GM23338 (cell line): ENCODE results near the gene TINCR. TPM values are rescaled to one million over a fixed set of nuclear protein-coding genes. Genes with fewer than 3 reads are reported as not detected.

ENCODE experiments used
- ATAC-seq: fragments of 200-7000 bp; cut with Tn5 transposase; 3 replicates; pipeline ENCODE4 v1.9.1; 2020
- DNase-seq: peaks from one replicate; pipeline ENCODE4 v3.0.0-alpha.2; 2015; ENCODE audit warnings: low spot score
- H2AFZ ChIP-seq: fragments of 200-600 bp; sonication (generic); 2 replicates; pipeline ENCODE4 v1.8.0; 2016; ENCODE audit warnings: antibody characterized with exemption, mild to moderate bottlenecking, moderate library complexity
- H3F3A ChIP-seq: fragments of 200-600 bp; sonication (generic); replicated peaks from 2 replicates; pipeline ENCODE4 v1.8.0; 2017; ENCODE audit warnings: antibody characterized with exemption, mixed run types, low read depth
- H3K27ac ChIP-seq: fragments of 200-600 bp; sonication (generic); 2 replicates; pipeline ENCODE4 v1.6.1; 2016; ENCODE audit warnings: low read depth
- H3K27me3 ChIP-seq: fragments of 200-600 bp; sonication (generic); 2 replicates; pipeline ENCODE4 v1.8.0; 2016; ENCODE audit warnings: mild to moderate bottlenecking, mixed run types, moderate library complexity; ENCODE audit not compliant: insufficient read depth
- H3K36me3 ChIP-seq: fragments of 200-600 bp; sonication (generic); 2 replicates; pipeline ENCODE4 v1.8.0; 2016; ENCODE audit warnings: mild to moderate bottlenecking; ENCODE audit not compliant: insufficient read depth
- H3K4me1 ChIP-seq: fragments of 200-600 bp; sonication (generic); 2 replicates; pipeline ENCODE4 v1.8.0; 2016; ENCODE audit warnings: mild to moderate bottlenecking, moderate library complexity; ENCODE audit not compliant: insufficient read depth
- H3K4me2 ChIP-seq: fragments of 200-600 bp; sonication (generic); 2 replicates; pipeline ENCODE4 v1.7.1; 2017; ENCODE audit warnings: mixed run types
- H3K4me3 ChIP-seq: fragments of 200-600 bp; sonication (generic); 2 replicates; pipeline ENCODE4 v1.6.1; 2016; ENCODE audit warnings: mixed run types
- H3K79me2 ChIP-seq: fragments of 200-600 bp; sonication (generic); replicated peaks from 2 replicates; pipeline ENCODE4 v1.8.0; 2017; ENCODE audit warnings: mild to moderate bottlenecking; ENCODE audit not compliant: insufficient read depth
- H3K9me2 ChIP-seq: fragments of 200-600 bp; sonication (generic); 2 replicates; pipeline ENCODE4 v1.8.0; 2017; ENCODE audit not compliant: insufficient read depth
- H4K20me1 ChIP-seq: fragments of 200-600 bp; sonication (generic); replicated peaks from 2 replicates; pipeline ENCODE4 v1.8.0; 2017; ENCODE audit warnings: mild to moderate bottlenecking; ENCODE audit not compliant: insufficient read depth
- H3K27ac Mint-ChIP-seq: 2 replicates; pipeline ENCODE4 v1.8.0; 2020; ENCODE audit warnings: inconsistent platforms, mild to moderate bottlenecking, moderate library complexity, mixed read lengths
- H3K27me3 Mint-ChIP-seq: 3 replicates; pipeline ENCODE4 v1.8.0; 2022; ENCODE audit warnings: low read depth, mild to moderate bottlenecking, moderate library complexity, mixed read lengths, inconsistent platforms; ENCODE audit not compliant: insufficient read depth, poor library complexity
- H3K36me3 Mint-ChIP-seq: 3 replicates; pipeline ENCODE4 v1.8.0; 2021; ENCODE audit warnings: low read depth, mild to moderate bottlenecking, inconsistent platforms, moderate library complexity, mixed read lengths
- H3K4me1 Mint-ChIP-seq: 3 replicates; pipeline ENCODE4 v1.8.0; 2020; ENCODE audit warnings: mild to moderate bottlenecking, inconsistent platforms, mixed read lengths
- H3K4me3 Mint-ChIP-seq: 3 replicates; pipeline ENCODE4 v1.8.0; 2021; ENCODE audit warnings: moderate library complexity, mild to moderate bottlenecking, inconsistent platforms, mixed read lengths
- H3K9me3 Mint-ChIP-seq: 3 replicates; pipeline ENCODE4 v1.8.0; 2020; ENCODE audit warnings: moderate library complexity, mild to moderate bottlenecking, inconsistent platforms, mixed read lengths
- CREB1 ChIP-seq: fragments of 250-450 bp; sonication (Bioruptor Pico); IDR thresholded peaks from 2 replicates; pipeline ENCODE4 v1.5.0; 2020; ENCODE audit warnings: low read depth, mild to moderate bottlenecking, moderate library complexity
- CTCF ChIP-seq, 2 experiments: fragments of 200-600 bp in 1 of 2; sonication (generic) in 1 of 2; conservative IDR thresholded peaks; 2 replicates each; pipeline versions ENCODE4 v1.5.1 to v1.6.1; 2016 to 2017; ENCODE audit warnings: antibody characterized with exemption in 2 of 2, low read depth in 2 of 2, mild to moderate bottlenecking in 2 of 2, moderate library complexity in 1 of 2
- ETS1 ChIP-seq: IDR thresholded peaks from 2 replicates; pipeline ENCODE4 v1.6.1; 2016; ENCODE audit warnings: antibody characterized with exemption
- EZH2 ChIP-seq: fragments of 200-600 bp; sonication (generic); IDR thresholded peaks from one replicate; pipeline ENCODE4 v1.8.0; 2017; ENCODE audit warnings: antibody characterized with exemption, mild to moderate bottlenecking, low read depth; ENCODE audit not compliant: unreplicated experiment
- EZH2phosphoT487 ChIP-seq: fragments of 200-600 bp; sonication (generic); IDR thresholded peaks from one replicate; pipeline ENCODE4 v1.8.1; 2018; ENCODE audit warnings: antibody characterized with exemption; ENCODE audit not compliant: unreplicated experiment
- JUNB ChIP-seq: IDR thresholded peaks from one replicate; pipeline ENCODE4 v1.6.1; 2016; ENCODE audit warnings: antibody characterized with exemption; ENCODE audit not compliant: unreplicated experiment
- NANOG ChIP-seq: IDR thresholded peaks from 2 replicates; pipeline ENCODE4 v1.6.1; 2016; ENCODE audit warnings: antibody characterized with exemption, borderline replicate concordance
- POLR2AphosphoS5 ChIP-seq: IDR thresholded peaks from 2 replicates; pipeline ENCODE4 v1.6.1; 2016; ENCODE audit warnings: antibody characterized with exemption, low read depth
- STAT1 ChIP-seq: IDR thresholded peaks from one replicate; pipeline ENCODE4 v1.6.1; 2016; ENCODE audit warnings: antibody characterized with exemption; ENCODE audit not compliant: unreplicated experiment
- ZNF114 ChIP-seq: fragments of 250-450 bp; sonication (Bioruptor Pico); IDR thresholded peaks from 2 replicates; pipeline ENCODE4 v1.5.0; 2020; ENCODE audit warnings: mild to moderate bottlenecking, moderate library complexity
- ZNF331 ChIP-seq: fragments of 250-450 bp; sonication (Bioruptor Pico); IDR thresholded peaks from 2 replicates; pipeline ENCODE4 v1.5.0; 2020; ENCODE audit warnings: low read depth, mild to moderate bottlenecking, moderate library complexity
- polyA plus RNA-seq: library from polyadenylated mRNA; unstranded; fragments of >200 nt; fragmentation: Nextera tagmentation; extraction: Ambion mirVana; gene quantifications from 2 replicates; pipeline ENCODE4 v1.2.1, GENCODE V29; 2016
- total RNA-seq: library from RNA; depleted of rRNA; stranded (reverse); fragments of >200 nt; shearing (Covaris generic); gene quantifications from 2 replicates; pipeline ENCODE4 v1.2.3, GENCODE V29; 2014
- TF ChIP-seq, protein P1 (sequence below): IDR thresholded peaks from one replicate; pipeline ENCODE4 v1.6.1; 2018; ENCODE audit warnings: antibody characterized with exemption; ENCODE audit not compliant: unreplicated experiment
- TF ChIP-seq, protein P2 (sequence below): fragments of 250-450 bp; sonication (Bioruptor Pico); IDR thresholded peaks from 2 replicates; pipeline ENCODE4 v1.5.0; 2020; ENCODE audit warnings: mild to moderate bottlenecking, moderate library complexity

TINCR gene
- total and polyA plus RNA-seq, 2 experiments from 2014 or later: 0.42 to 0.97 TPM

- H2AFZ ChIP-seq: no peak overlapping the region
- H3K9me3 Mint-ChIP-seq: peaks cover 10% of the 10 kb centered on the region
- H3K4me1 Mint-ChIP-seq: peaks cover 12% of the 10 kb centered on the region
- no peak overlapping the region for H3K4me3 ChIP-seq
- no peak overlapping the region for H3K27ac Mint-ChIP-seq
- no peaks in the 10 kb centered on the region; the same call in 1 of the 2 replicates for H3K36me3 ChIP-seq
- DNase-seq (no peak), ATAC-seq (no peak)
- H3K4me1 ChIP-seq: peaks cover 13% of the 10 kb centered on the region
- no peak overlapping the region for H3K27ac ChIP-seq
- H3K4me2 ChIP-seq: no peak overlapping the region
- peaks cover 18% of the 10 kb centered on the region for H3K27me3 Mint-ChIP-seq
- H3K27me3 ChIP-seq: peaks cover 8% of the 10 kb centered on the region; the same call in 1 of the 2 replicates
- no peaks in the 10 kb centered on the region for H3K9me2 ChIP-seq
- H3K36me3 Mint-ChIP-seq: peaks cover 5% of the 10 kb centered on the region; the same call in 2 of the 3 replicates
- H3K4me3 Mint-ChIP-seq: no peak overlapping the region
- TF ChIP-seq EZH2 (no peak), STAT1 (no peak), POLR2AphosphoS5 (no peak), CREB1 (CRISPR knock-in tag) (no peak), CTCF (conservative IDR thresholded peaks at IDR 0.05; ENCODE audit: low read depth in 2 of 2) (no peak), ZNF331 (CRISPR knock-in tag) (no peak), ETS1 (no peak), JUNB (no peak), EZH2phosphoT487 (no peak), ZNF114 (CRISPR knock-in tag) (no peak), NANOG (no peak)
- TF ChIP-seq, protein P1, sequence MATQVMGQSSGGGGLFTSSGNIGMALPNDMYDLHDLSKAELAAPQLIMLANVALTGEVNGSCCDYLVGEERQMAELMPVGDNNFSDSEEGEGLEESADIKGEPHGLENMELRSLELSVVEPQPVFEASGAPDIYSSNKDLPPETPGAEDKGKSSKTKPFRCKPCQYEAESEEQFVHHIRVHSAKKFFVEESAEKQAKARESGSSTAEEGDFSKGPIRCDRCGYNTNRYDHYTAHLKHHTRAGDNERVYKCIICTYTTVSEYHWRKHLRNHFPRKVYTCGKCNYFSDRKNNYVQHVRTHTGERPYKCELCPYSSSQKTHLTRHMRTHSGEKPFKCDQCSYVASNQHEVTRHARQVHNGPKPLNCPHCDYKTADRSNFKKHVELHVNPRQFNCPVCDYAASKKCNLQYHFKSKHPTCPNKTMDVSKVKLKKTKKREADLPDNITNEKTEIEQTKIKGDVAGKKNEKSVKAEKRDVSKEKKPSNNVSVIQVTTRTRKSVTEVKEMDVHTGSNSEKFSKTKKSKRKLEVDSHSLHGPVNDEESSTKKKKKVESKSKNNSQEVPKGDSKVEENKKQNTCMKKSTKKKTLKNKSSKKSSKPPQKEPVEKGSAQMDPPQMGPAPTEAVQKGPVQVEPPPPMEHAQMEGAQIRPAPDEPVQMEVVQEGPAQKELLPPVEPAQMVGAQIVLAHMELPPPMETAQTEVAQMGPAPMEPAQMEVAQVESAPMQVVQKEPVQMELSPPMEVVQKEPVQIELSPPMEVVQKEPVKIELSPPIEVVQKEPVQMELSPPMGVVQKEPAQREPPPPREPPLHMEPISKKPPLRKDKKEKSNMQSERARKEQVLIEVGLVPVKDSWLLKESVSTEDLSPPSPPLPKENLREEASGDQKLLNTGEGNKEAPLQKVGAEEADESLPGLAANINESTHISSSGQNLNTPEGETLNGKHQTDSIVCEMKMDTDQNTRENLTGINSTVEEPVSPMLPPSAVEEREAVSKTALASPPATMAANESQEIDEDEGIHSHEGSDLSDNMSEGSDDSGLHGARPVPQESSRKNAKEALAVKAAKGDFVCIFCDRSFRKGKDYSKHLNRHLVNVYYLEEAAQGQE: no peak
- TF ChIP-seq, protein P2, sequence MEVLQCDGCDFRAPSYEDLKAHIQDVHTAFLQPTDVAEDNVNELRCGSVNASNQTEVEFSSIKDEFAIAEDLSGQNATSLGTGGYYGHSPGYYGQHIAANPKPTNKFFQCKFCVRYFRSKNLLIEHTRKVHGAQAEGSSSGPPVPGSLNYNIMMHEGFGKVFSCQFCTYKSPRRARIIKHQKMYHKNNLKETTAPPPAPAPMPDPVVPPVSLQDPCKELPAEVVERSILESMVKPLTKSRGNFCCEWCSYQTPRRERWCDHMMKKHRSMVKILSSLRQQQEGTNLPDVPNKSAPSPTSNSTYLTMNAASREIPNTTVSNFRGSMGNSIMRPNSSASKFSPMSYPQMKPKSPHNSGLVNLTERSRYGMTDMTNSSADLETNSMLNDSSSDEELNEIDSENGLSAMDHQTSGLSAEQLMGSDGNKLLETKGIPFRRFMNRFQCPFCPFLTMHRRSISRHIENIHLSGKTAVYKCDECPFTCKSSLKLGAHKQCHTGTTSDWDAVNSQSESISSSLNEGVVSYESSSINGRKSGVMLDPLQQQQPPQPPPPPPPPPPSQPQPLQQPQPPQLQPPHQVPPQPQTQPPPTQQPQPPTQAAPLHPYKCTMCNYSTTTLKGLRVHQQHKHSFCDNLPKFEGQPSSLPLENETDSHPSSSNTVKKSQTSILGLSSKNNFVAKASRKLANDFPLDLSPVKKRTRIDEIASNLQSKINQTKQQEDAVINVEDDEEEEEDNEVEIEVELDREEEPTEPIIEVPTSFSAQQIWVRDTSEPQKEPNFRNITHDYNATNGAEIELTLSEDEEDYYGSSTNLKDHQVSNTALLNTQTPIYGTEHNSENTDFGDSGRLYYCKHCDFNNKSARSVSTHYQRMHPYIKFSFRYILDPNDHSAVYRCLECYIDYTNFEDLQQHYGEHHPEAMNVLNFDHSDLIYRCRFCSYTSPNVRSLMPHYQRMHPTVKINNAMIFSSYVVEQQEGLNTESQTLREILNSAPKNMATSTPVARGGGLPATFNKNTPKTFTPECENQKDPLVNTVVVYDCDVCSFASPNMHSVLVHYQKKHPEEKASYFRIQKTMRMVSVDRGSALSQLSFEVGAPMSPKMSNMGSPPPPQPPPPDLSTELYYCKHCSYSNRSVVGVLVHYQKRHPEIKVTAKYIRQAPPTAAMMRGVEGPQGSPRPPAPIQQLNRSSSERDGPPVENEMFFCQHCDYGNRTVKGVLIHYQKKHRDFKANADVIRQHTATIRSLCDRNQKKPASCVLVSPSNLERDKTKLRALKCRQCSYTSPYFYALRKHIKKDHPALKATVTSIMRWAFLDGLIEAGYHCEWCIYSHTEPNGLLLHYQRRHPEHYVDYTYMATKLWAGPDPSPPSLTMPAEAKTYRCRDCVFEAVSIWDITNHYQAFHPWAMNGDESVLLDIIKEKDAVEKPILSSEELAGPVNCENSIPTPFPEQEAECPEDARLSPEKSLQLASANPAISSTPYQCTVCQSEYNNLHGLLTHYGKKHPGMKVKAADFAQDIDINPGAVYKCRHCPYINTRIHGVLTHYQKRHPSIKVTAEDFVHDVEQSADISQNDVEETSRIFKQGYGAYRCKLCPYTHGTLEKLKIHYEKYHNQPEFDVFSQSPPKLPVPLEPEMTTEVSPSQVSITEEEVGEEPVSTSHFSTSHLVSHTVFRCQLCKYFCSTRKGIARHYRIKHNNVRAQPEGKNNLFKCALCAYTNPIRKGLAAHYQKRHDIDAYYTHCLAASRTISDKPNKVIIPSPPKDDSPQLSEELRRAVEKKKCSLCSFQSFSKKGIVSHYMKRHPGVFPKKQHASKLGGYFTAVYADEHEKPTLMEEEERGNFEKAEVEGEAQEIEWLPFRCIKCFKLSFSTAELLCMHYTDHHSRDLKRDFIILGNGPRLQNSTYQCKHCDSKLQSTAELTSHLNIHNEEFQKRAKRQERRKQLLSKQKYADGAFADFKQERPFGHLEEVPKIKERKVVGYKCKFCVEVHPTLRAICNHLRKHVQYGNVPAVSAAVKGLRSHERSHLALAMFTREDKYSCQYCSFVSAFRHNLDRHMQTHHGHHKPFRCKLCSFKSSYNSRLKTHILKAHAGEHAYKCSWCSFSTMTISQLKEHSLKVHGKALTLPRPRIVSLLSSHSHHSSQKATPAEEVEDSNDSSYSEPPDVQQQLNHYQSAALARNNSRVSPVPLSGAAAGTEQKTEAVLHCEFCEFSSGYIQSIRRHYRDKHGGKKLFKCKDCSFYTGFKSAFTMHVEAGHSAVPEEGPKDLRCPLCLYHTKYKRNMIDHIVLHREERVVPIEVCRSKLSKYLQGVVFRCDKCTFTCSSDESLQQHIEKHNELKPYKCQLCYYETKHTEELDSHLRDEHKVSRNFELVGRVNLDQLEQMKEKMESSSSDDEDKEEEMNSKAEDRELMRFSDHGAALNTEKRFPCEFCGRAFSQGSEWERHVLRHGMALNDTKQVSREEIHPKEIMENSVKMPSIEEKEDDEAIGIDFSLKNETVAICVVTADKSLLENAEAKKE: no peak
- H3K79me2 ChIP-seq: no peaks in the 10 kb centered on the region
- no peaks in the 10 kb centered on the region for H3F3A ChIP-seq
- no peaks in the 10 kb centered on the region for H4K20me1 ChIP-seq
Measured at GRCh38 chr19:5540208-5540607, 27.5 kb downstream of the TINCR start.
